HG02571 (cell line): ENCODE measurements around the gene DLL4.

Source experiments
- ATAC-seq: cut with Tn5 transposase; IDR thresholded peaks from one replicate; pipeline ENCODE4 v1.9.1; 2021; ENCODE audit warnings: mild to moderate bottlenecking, moderate library complexity; ENCODE audit not compliant: unreplicated experiment

Gene DLL4

GRCh38 chr15:40985541-40986330 lies 56.6 kb downstream of the DLL4 start:
- no peak for ATAC-seq

- no peak for ATAC-seq
Measured at GRCh38 chr15:40986820-40987219, 57.7 kb downstream of the DLL4 start.

GRCh38 chr15:40988156-40988555 lies 59.0 kb downstream of the DLL4 start:
- ATAC-seq, result no peak
